Peyer's patch (tissue), 4 donors: Measurements from ENCODE around the gene SLC25A34.

ENCODE experiments used
- POLR2A ChIP-seq, 2 donors: fragments of 450-650 bp; IDR thresholded peaks; one replicate each; pipeline ENCODE4 v1.5.1; 2017; ENCODE audit warnings: antibody characterized with exemption in 2 of 2, mild to moderate bottlenecking in 2 of 2, moderate library complexity in 2 of 2
- TF ChIP-seq, protein P1 (sequence below), 6 experiments: fragments of 450-650 bp in 4 of 6; fragments of 200-600 bp in 2 of 6; sonication (generic) in 1 of 6; IDR thresholded peaks; one replicate each; pipeline ENCODE4 v1.5.1; 2017 to 2019; ENCODE audit warnings: antibody characterized with exemption in 6 of 6, mild to moderate bottlenecking in 3 of 6, moderate library complexity in 1 of 6

DNA sequence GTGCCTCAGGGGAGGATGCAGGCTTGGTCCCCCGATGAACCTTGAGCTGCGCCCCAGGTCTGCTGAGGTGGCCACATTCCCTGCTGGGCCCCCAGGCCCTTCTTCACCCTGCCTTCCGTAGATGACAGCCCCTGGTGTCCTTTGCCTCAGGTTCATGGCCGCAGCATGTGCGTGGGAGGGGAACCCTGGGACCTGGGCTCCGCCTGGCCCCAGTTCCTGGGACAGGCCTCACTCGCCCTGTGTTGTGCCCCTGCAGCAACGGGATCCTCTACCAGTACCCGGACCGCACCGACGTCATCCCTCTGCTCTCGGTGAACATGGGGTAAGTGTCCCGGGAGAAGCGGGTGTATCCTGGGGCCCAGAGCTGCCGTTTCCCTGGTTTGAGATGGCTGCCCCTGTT is 5.1 kb upstream of the SLC25A34 start:
- TF ChIP-seq POLR2A (IDR thresholded peaks at IDR 0.05) = no peak
- TF ChIP-seq, protein P1, sequence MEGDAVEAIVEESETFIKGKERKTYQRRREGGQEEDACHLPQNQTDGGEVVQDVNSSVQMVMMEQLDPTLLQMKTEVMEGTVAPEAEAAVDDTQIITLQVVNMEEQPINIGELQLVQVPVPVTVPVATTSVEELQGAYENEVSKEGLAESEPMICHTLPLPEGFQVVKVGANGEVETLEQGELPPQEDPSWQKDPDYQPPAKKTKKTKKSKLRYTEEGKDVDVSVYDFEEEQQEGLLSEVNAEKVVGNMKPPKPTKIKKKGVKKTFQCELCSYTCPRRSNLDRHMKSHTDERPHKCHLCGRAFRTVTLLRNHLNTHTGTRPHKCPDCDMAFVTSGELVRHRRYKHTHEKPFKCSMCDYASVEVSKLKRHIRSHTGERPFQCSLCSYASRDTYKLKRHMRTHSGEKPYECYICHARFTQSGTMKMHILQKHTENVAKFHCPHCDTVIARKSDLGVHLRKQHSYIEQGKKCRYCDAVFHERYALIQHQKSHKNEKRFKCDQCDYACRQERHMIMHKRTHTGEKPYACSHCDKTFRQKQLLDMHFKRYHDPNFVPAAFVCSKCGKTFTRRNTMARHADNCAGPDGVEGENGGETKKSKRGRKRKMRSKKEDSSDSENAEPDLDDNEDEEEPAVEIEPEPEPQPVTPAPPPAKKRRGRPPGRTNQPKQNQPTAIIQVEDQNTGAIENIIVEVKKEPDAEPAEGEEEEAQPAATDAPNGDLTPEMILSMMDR (IDR thresholded peaks at IDR 0.05) = no peak
